Stimulated activated CD4-positive, alpha-beta T cell treated with anti-CD3 and anti-CD28 coated beads, TNF-alpha, amount 100 ng/mL, for 4 hours (primary cell): ENCODE results near the gene ANKRD10.
"Not testable (repeated sequence)": the region's sequence is repeated elsewhere in the genome, so short reads cannot be mapped to it uniquely, and the experiment has no call there.

ENCODE experiments used
- DNase-seq, 3 experiments: peaks; one replicate each; pipeline ENCODE4 v3.0.0-alpha.2; 2020; ENCODE audit warnings: low read depth in 3 of 3

The ANKRD10 gene

GRCh38 chr13:110866491-110867170, 48.2 kb downstream of the ANKRD10 start:
- DNase-seq = no peak

- no peak for DNase-seq
Observed at GRCh38 chr13:110863685-110864084, 51.2 kb downstream of the ANKRD10 start.

- DNase-seq = no peak
Observed at GRCh38 chr13:110860983-110861382, 53.9 kb downstream of the ANKRD10 start.

- no peak for DNase-seq
Observed at GRCh38 chr13:110856942-110857835, 57.7 kb downstream of the ANKRD10 start.

GRCh38 chr13:110855363-110855762, 59.5 kb downstream of the ANKRD10 start:
- DNase-seq = no peak

- no peak for DNase-seq
Observed at GRCh38 chr13:110854866-110855265, 60.0 kb downstream of the ANKRD10 start.

- DNase-seq = no peak
Observed at GRCh38 chr13:110853235-110853721, 61.6 kb downstream of the ANKRD10 start.

- no peak for DNase-seq
Observed at GRCh38 chr13:110850840-110851239, 64.0 kb downstream of the ANKRD10 start.

- DNase-seq = no peak
Observed at GRCh38 chr13:110850006-110850405, 64.9 kb downstream of the ANKRD10 start.

- no peak for DNase-seq
Observed at GRCh38 chr13:110845520-110845919, 69.3 kb downstream of the ANKRD10 start.

- no peak for DNase-seq
Observed at GRCh38 chr13:110841846-110842245, 73.0 kb downstream of the ANKRD10 start.

GRCh38 chr13:110841406-110841805, 73.5 kb downstream of the ANKRD10 start:
- DNase-seq = no peak

GRCh38 chr13:110838867-110839538, 75.9 kb downstream of the ANKRD10 start:
- no peak for DNase-seq

- no peak for DNase-seq
Observed at GRCh38 chr13:110838116-110838515, 76.8 kb downstream of the ANKRD10 start.

GRCh38 chr13:110837397-110838061, 77.3 kb downstream of the ANKRD10 start:
- not testable (repeated sequence) for DNase-seq

- no peak for DNase-seq
Observed at GRCh38 chr13:110836605-110836903, 78.3 kb downstream of the ANKRD10 start.

GRCh38 chr13:110835721-110836604, 78.9 kb downstream of the ANKRD10 start:
- no peak for DNase-seq

- no peak for DNase-seq
Observed at GRCh38 chr13:110834572-110834971, 80.3 kb downstream of the ANKRD10 start.

GRCh38 chr13:110832531-110832930, 82.3 kb downstream of the ANKRD10 start:
- DNase-seq = no peak

GRCh38 chr13:110832205-110832479, 82.7 kb downstream of the ANKRD10 start:
- DNase-seq = no peak
